NCI-H128 (cell line): ENCODE data around the gene MRPS6.

ENCODE experiments used
- DNase-seq: peaks from one replicate; lab custom pipeline; 2025; ENCODE audit not compliant: unreplicated experiment; lab: John Stamatoyannopoulos, UW

Gene MRPS6

DNA sequence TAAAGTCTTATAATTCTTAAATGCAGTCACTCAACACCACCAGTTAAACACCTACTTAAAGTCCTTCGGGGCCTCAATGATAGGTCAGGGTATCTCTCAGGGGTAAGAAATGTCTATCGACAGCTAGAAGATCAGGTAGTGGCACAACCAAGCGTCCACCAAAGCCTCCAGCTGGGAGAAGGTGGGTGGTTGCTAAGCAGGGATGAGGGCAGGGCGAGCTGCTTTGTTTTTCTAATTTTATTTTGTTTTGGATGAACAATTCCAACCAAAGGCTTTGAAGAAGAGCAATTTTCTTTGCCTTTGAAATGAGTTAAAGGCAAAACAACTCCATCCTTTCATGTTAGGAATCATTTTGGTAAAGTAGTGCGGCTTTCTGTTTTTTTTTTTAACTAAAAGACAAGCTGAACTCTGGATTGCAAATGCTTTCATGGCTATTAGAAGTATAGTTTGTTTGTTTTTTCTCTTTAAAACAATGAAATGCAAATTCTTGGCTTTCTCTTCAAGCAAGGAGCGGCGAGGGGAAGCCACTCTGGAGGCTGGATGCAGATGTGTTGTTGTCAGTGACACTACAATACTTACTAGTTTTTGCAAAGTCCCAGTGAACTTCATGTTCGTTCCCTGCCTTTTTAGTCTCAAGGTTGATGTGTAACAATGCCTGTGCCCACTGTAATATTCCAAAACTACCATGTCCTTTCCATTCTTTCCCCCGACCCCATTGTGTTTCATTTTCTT lies 106.0 kb downstream of the MRPS6 start:
- DNase-seq: no peak

DNA sequence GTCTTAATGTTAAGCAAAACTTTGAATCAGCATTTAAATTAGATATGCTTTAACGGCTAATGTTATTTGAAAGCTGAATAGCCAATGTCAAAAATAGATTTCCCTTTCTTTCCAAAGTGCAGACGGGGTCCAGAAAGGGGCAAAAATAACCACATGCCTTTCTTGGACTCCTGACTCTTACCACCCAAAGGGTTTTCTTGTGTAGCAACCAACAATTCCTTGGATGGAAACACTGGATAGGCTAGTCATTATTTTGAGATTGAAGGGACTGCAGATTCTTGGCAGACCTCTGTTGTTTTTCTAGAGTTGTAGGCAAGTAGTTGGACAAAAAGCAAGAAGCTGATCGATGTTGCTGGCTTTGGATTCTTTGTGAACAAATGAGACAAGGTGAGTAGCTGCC lies 107.0 kb downstream of the MRPS6 start:
- no peak for DNase-seq

DNA sequence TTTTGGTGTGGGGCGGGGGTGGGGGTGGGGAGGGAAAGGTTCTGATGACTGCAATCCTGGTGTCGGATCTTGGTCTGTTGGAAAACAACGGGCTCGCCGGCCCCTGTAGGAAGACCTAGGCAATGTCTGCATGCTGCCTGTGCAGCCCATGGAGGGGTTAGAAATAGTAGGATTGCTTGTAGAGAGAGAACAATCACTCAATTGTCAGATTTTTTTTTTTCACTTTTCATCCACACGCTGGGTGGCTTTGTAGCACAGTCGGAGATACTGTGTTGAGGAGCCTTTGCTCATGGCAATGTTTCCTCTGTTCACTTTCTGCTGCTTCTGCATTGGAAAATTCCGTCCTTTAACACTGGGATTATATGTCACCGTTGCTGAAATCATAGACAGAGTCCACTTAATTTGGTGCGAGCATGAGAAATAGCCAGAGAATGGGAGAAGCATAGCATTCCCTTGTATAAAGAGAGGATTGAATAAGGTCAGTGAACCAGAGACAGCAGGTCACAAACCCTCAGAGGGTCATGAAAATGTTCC lies 107.5 kb downstream of the MRPS6 start:
- DNase-seq: no peak

DNA sequence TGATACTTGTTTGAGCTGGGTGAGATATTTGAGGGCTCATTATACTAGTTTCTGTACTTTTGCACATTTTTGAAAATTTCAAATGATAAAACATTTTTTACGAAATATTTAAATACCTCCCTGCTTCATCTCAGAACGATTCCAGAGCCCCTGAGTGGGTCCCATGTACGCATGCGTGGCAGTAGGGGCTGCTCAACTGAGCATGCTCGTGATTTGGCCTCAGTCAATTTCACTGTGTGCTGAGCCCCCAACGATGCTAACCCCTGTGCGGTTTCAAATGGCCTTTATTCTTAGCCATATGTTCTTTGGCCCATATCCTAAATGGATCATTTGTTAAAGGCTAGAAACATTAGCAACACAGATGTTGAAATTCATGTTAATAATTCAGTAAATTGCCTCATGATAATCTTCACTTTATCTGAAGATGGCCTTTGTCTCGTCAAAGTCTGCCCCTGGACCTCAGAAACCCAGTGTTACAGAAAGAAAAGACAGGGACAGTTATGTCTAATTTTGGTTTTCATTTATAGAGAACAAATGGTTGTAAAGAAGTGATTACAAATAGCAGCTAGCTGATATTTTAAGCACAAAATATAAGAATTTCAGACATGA lies 108.2 kb downstream of the MRPS6 start:
- DNase-seq: no peak

DNA sequence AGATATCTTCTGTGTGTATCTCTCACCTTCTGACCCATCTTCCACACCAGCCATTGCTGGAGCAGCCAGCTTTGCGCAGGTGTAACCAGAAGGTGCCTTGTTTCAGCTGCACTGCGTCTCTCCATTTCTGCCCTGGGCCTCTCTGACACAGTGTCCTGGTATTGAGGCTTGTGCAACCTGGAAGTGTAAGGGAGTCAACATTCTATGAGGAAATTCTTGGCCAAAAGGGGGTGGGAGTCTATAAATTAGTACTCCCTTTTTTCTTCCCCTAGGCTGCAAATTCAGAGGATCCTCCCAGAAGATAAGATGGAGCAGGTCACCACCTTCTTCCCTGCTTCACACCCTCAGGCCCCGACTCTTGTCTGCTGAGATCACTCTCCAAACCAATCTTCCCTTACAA lies 109.1 kb downstream of the MRPS6 start:
- no peak for DNase-seq

DNA sequence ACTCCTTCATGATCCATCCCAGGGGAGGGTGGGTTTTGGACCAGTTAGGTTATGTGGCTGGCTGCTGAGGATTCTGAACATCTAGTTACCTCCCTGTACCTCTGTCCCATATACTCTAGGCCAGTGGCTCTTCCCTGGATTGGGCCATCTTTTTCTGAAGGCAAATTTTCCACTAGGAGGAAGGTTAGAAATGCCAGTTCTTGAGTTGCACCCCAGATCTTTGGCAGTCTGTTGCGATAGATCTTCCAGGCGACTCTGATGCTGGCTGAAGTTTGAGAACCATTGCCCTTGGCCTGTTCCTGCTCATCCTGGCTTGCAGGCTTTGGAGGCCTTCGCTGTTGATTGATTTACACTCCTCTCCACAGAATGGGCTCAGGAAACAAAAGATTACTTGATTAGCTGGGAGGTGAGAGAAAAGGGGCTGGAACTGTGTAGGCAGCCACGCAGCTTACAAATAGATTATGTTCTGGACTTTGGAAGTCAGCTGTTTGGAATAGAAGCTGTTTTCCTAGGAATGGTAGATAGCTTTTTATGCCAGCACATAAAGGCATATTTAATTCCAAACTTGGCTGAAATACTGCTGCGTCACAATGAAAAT lies 110.1 kb downstream of the MRPS6 start:
- DNase-seq: no peak

DNA sequence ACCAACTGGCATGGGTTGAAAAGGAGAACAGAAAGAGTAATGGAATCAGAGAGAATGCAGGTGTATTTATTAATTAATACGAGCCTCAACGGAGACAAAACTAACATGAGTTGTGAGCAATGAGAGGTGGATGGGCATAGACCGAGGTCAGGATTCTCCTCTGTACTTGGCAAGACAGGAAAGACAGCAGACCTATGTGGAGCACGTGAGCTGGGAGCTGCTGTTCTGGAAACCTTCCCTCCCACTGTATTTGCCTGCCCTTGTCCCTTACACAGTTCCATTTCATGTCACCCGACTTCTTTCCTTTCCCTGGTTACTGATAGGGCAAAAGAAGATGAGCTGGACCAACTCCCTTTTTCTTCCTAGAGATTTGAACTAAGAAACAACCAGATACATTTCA lies 110.9 kb downstream of the MRPS6 start:
- DNase-seq: no peak

DNA sequence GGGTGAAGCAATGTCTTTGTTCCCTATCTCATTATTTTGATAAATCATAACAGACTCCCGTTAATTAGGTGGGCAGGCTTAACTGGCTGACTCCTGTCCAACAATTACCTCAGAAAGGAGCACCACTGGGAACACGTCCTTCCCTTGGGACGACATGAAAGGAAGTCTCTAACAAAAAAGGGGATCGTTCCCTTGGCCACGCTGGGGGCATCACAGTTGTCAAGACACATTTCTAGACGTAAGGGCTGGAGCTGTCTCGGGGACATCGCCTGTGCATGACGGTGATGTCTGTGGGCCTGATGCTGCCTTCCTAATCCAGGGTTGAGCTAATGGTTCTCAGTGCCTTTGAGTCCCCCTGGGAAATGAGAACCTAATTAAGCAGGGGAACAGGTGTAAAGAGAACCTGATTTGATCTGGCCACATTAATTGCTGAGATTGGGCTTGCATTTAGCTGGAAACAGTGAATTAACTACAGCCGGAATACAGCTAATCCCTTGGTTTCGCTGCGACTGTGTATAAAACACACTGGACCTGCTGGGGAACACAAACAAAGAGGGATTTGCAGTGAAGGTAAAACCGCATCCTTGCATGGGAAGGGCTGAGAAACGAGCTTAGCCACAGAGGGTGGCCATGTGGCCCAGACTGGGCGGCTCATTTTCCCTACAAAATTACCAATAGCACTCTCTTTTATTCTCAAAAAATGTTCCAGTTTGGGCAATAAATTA lies 111.8 kb downstream of the MRPS6 start:
- no peak for DNase-seq

DNA sequence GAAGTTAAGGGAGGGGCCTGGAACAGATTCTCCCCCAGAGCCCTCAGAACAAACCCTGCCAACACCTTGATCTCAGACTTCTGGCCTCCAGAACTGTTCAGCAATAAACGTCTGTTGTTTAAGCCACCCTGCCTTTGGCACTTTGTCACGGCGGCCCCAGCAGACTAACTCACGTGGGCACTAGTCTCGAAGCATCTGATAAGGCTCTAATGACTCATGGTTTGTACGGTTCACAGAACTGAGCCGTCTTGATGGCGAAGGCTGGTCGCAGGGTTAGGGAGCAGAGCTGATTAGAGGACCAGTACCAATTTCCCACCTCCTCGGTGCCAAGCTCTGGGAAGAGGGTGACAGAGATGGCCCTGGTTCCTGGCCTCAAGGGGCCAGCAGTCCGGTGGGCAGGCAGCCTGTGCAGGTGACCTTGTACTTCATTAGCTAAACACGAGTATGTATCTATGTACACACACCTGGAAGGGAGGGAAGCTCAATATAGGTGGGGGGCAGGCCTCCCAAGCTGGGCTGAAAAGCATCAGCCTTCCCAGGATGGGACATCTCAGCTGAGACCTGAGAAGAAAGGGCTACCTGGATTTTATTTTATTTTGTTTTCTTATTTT lies 112.8 kb downstream of the MRPS6 start:
- no peak for DNase-seq

DNA sequence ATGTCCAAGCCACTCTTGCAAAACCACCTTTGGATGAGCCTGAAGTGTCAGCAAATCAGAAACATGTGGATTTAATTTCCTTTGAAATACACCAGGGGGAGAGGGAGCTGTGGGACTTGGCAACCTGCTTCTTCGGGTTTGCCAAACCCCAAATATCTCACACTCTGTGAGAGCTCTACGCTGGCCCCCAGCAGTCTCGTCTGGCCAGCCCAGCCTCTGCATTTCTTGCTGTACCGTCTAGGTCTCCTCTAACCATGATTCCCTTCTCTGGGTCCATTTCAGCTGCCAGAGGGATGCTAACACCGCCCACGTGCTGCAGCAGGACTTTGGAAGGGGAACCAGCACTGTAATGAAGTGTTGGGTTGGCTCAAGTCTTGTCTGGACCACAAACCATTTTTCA lies 114.6 kb downstream of the MRPS6 start:
- DNase-seq: no peak

DNA sequence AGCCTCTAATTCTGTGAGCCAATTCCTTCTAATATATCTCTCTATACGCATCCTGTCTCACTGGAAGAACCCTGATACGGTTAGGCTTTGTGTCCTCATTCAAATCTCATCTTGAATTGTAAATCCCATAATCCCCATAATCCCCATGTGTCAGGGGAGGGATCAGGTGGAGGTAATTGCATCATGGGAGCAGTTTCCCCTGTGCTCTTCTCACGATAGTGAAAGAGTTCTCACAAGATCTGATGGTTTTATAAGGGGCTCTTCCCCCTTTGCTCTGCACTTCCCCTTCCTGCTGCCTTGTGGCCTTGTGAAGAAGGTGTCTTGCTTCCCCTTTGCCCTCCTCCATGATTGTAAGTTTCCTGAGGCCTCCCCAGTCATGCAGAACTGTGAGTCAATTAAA lies 116.1 kb downstream of the MRPS6 start:
- DNase-seq: no peak

DNA sequence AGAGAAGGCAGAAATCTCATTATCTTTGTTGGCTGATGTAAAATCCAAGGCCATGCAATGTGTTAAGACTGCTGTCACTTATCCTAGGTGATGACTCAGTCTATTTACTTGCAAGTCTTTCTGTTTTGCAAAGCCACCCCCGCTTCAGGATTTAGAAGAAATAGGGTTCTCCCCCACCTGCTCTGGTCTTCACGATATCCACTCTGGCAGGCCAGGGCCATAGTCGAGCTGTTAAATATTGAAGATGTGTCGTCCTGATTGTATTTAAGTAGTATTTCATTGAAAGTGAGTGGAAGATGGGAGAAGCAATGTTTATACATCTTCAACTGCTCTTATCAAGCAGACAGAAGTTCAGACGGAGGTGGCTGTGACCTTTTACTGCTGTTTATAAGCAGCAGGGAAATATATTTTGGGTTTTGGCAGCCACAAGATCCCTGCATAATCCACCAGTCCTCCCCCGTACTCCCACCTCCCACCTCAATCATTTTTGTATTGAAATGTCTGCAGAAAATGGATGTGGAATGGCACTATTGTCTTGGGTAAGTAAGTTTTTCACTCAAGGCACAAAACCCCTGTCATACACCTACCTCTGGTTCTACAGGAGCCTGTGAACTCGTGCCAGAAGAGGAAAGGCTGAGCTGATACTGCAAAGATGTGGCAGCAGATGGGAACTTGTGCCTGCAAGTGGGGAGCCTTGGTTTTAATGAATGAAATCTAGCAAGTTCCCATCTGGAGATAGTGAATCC lies 117.4 kb downstream of the MRPS6 start:
- DNase-seq: no peak

DNA sequence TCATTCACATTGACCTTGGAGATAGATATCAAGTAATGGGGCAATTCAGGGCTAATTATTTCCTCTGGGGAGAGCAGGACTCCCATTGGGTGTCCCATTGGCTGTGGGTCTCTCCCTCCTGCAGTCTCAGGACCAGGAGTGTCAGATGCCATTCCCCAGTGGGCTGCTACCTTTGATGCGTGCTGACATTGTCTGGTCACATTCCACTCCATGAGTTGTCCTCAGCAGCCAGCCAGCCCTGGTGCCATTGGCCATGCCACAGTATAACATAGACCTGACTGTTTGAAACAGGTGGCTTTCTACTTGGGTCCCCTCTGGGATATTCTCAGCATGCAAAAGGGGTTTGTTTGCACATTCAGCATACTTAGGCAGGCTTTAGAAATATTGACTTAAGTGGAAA lies 118.5 kb downstream of the MRPS6 start:
- no peak for DNase-seq
